Measurements from ENCODE around the gene EARS2.

Gene EARS2

DNA sequence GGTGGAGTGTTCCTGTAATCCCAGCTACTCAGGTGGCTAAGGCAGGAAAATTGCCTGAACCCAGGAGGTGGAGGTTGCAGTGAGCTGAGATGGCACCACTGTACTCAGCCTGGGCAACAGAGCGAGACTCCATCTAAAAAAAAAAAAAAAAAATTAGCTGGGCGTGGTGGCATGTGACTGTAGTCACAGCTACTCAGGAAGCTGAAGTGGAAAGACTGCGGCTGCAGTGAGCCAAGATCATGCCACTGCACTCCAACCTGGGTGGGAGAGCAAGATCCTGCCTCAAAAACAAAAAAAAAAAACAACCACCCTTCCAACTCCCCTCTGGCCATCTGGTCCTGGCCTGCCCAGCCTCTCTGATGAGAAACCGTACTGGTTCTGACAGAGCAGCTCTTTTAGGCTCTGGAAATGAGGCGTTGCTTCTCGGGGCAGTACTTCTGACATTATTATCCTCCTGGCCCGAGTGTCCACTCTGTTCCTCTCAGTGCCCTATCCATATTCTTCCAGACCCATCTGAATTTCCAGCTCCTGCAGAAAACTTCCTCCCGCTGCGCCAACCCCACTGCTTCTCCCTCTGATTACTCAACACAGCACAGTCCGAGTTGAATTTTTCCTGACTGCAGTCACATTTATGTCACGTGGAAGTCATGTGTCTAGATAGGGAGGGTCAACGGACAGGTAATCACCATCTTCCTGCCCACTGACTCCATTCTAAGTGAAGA is 60.2 kb downstream of the EARS2 start:
- Histone ChIP-seq H3K27me3 (replicated peaks) (no peaks in the 10 kb centered on the region), H3K36me3 (replicated peaks) (peaks cover 11% of the 10 kb centered on the region), H3K27ac (no peak overlapping the region), H3K4me3 (ENCODE audit: low read depth, low read length) (no peak overlapping the region)
- in situ Hi-C loops (cut with HindIII; ENCODE audit: low pct_ligation_motif_present, low sequenced_read_pairs) = no loop called here
- TF ChIP-seq, protein P1, sequence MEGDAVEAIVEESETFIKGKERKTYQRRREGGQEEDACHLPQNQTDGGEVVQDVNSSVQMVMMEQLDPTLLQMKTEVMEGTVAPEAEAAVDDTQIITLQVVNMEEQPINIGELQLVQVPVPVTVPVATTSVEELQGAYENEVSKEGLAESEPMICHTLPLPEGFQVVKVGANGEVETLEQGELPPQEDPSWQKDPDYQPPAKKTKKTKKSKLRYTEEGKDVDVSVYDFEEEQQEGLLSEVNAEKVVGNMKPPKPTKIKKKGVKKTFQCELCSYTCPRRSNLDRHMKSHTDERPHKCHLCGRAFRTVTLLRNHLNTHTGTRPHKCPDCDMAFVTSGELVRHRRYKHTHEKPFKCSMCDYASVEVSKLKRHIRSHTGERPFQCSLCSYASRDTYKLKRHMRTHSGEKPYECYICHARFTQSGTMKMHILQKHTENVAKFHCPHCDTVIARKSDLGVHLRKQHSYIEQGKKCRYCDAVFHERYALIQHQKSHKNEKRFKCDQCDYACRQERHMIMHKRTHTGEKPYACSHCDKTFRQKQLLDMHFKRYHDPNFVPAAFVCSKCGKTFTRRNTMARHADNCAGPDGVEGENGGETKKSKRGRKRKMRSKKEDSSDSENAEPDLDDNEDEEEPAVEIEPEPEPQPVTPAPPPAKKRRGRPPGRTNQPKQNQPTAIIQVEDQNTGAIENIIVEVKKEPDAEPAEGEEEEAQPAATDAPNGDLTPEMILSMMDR (IDR thresholded peaks at IDR 0.05; ENCODE audit: low read depth, low read length, missing control alignments) = no peak
- peak; percentile 8 for DNase-seq

DNA sequence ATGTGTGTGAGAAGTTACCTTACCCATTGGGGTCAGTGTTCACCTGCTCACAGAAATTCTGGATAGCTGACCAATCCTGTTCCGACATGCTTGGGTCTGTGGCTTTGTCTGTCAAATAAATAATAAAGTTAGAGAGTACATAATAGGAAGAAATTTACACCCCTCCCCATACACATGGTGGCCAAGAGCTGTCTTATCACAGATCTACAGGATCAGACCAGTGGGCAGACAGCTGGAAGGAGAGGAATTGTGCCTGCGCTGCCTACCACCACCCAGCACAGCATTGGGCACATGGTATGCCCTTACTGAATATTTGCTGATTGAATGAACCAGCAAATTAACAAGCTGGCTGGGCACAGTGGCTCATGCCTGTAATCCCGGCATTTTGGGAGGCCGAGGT is 61.5 kb downstream of the EARS2 start:
- H3K27ac ChIP-seq = no peak overlapping the region
- peaks cover 14% of the 10 kb centered on the region for H3K36me3 ChIP-seq (replicated peaks)

DNA sequence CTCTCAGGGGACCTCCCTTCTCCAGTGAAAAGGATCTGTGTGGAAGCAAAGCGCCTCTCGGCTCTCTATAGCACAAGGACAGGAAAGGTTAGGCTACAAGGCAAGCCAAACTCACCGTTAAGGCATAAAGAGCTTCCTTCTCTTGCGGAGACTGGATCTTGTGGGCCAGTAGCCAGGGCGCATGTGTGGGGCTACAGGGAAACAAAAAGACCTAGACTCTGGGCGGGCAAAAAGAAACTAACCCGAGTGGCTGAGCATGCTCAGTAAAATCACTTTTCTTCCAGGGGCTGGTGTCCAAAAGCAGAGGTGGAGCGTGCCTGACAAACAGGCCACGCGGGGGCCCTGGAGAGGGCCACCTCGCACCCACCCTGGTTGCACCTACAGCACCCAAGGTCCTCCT is 63.0 kb downstream of the EARS2 start:
- no peak for DNase-seq
- Histone ChIP-seq H3K27me3 (replicated peaks) (no peaks in the 10 kb centered on the region), H3K36me3 (replicated peaks) (peaks cover 24% of the 10 kb centered on the region), H3K27ac (no peak overlapping the region), H3K4me3 (ENCODE audit: low read depth, low read length) (no peak overlapping the region)
- TF ChIP-seq, protein P1 (IDR thresholded peaks at IDR 0.05; ENCODE audit: low read depth, low read length, missing control alignments) = no peak
- in situ Hi-C loops (cut with HindIII; ENCODE audit: low pct_ligation_motif_present, low sequenced_read_pairs) = no loop called here

More for the DNA sequence above, 61.5 kb downstream of the EARS2 start:
- no peak for DNase-seq
- in situ Hi-C loops (cut with HindIII; ENCODE audit: low pct_ligation_motif_present, low sequenced_read_pairs) = no loop called here
- TF ChIP-seq, protein P1 (IDR thresholded peaks at IDR 0.05; ENCODE audit: low read depth, low read length, missing control alignments) = no peak
- no peaks in the 10 kb centered on the region for H3K27me3 ChIP-seq (replicated peaks)
- no peak overlapping the region for H3K4me3 ChIP-seq (ENCODE audit: low read depth, low read length)

DNA sequence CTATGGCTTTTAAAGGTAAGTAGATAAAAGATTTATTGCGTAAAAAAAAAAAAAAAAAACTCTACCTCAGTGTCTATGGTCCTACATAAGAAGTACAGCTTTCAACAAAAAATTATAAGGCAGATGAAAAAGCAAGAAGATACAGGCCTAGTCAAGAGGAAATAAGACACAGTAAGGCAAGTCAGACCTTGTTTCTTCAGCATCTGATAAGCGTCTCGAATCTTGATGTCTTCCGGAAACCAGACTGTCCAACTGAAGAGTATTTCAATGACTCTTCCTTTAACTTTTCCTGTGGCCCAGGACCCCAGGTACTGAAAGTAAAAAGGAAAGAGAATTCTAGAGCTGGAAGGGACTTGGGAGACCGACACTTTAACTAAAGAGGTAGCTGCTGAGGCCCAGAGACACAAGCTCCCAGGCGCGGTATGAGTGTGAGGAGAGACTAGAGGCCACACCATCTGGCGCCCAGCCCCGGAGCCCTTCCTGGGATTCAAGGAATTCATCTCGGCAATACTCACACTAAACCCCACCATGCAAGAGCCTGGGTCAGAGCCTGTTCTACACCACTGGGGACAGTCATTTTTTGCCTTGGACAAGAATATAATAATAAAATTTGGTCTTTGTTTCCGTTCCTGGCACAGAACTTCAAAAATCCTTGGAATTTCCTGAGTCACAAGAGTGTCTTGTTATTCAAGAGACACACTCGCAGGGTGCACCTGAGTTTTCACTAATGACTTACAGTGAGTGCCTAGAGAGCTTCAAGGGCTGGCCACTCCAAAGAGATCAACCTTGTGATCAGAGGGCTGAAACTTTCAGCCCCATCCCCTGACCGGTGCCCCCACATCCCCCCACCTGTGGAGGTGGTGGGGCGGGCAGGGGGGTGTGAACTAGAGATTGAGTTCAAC is 65.4 kb downstream of the EARS2 start:
- in situ Hi-C loops (cut with HindIII; ENCODE audit: low pct_ligation_motif_present, low sequenced_read_pairs) = no loop called here
- TF ChIP-seq, protein P1 (IDR thresholded peaks at IDR 0.05; ENCODE audit: low read depth, low read length, missing control alignments) = no peak
- peak overlapping the region; percentile 12 for H3K27ac ChIP-seq
- peak; percentile 10 for DNase-seq
- H3K4me3 ChIP-seq (ENCODE audit: low read depth, low read length) = no peak overlapping the region
- no peaks in the 10 kb centered on the region for H3K27me3 ChIP-seq (replicated peaks)
- peaks cover 46% of the 10 kb centered on the region for H3K36me3 ChIP-seq (replicated peaks)

DNA sequence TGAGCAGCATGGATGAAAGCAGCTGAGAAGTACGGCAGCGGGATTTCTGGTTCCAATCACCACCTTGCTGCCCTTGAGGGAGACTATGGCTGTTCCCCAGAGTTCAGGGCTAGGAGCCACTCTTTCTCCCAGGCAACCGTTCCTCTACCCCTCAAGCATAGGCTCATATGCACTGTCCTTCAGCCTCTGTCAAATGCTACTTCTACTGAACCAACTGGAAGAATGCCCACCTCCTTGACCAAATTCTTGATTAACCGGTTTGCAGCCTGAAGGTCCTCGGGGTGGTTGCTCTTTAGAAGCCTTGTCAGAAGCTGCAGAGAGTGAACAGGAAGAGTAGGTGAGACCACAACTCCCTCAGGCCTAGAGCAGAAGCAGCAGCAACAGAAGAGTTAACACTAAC is 70.7 kb downstream of the EARS2 start:
- in situ Hi-C loops (cut with HindIII; ENCODE audit: low pct_ligation_motif_present, low sequenced_read_pairs) = no loop called here
- TF ChIP-seq, protein P1 (IDR thresholded peaks at IDR 0.05; ENCODE audit: low read depth, low read length, missing control alignments) = no peak
- H3K27me3 ChIP-seq (replicated peaks) = no peaks in the 10 kb centered on the region
- peaks cover 71% of the 10 kb centered on the region for H3K36me3 ChIP-seq (replicated peaks)
- H3K27ac ChIP-seq = no peak overlapping the region
- DNase-seq = no peak
- H3K4me3 ChIP-seq (ENCODE audit: low read depth, low read length) = no peak overlapping the region
